ENCODE data around the gene UBE2D2.

The UBE2D2 gene

GRCh38 chr5:139562847-139563246, 1.7 kb downstream of the UBE2D2 start:
- TF ChIP-seq RAD21 (IDR thresholded peaks at IDR 0.05; ENCODE audit: low read depth), result no peak
- no peak for TF ChIP-seq NFIC (IDR thresholded peaks at IDR 0.05)
- TF ChIP-seq USF1 (IDR thresholded peaks at IDR 0.05), result no peak
- no peak for TF ChIP-seq MAX (IDR thresholded peaks at IDR 0.05)
- no peak for TF ChIP-seq ZBTB7A (IDR thresholded peaks at IDR 0.05; ENCODE audit: low read depth)
- TF ChIP-seq EGR1 (IDR thresholded peaks at IDR 0.05), result no peak
- no peak for TF ChIP-seq TAF1 (IDR thresholded peaks at IDR 0.05; ENCODE audit: low read depth)
- no peak for TF ChIP-seq FOXM1 (IDR thresholded peaks at IDR 0.05; ENCODE audit: borderline replicate concordance, low read depth)
- TF ChIP-seq CREB1 (IDR thresholded peaks at IDR 0.05; ENCODE audit: low read depth), result no peak
- no peak for TF ChIP-seq TCF12 (IDR thresholded peaks at IDR 0.05; ENCODE audit: low read depth)
- TF ChIP-seq TEAD4 (IDR thresholded peaks at IDR 0.05), result no peak
- TF ChIP-seq YY1 (IDR thresholded peaks at IDR 0.05; ENCODE audit: low read depth), result no peak
- no peak for TF ChIP-seq EP300 (IDR thresholded peaks at IDR 0.05; ENCODE audit: borderline replicate concordance)
- TF ChIP-seq CEBPB (IDR thresholded peaks at IDR 0.05), result no peak
- no peak for TF ChIP-seq REST (IDR thresholded peaks at IDR 0.05; ENCODE audit: low read depth)

GRCh38 chr5:139565411-139566305, 4.5 kb downstream of the UBE2D2 start:
- TF ChIP-seq EGR1 (IDR thresholded peaks at IDR 0.05), result no peak
- no peak for TF ChIP-seq YY1 (IDR thresholded peaks at IDR 0.05; ENCODE audit: low read depth)
- TF ChIP-seq CREB1 (IDR thresholded peaks at IDR 0.05; ENCODE audit: low read depth), result no peak
- TF ChIP-seq CEBPB (IDR thresholded peaks at IDR 0.05), result no peak
- no peak for TF ChIP-seq FOXM1 (IDR thresholded peaks at IDR 0.05; ENCODE audit: borderline replicate concordance, low read depth)
- TF ChIP-seq ZBTB7A (IDR thresholded peaks at IDR 0.05; ENCODE audit: low read depth), result no peak

GRCh38 chr5:139566611-139567010, 5.5 kb downstream of the UBE2D2 start:
- TF ChIP-seq TEAD4 (IDR thresholded peaks at IDR 0.05), result no peak
- no peak for TF ChIP-seq EP300 (IDR thresholded peaks at IDR 0.05; ENCODE audit: borderline replicate concordance)
- TF ChIP-seq ZBTB7A (IDR thresholded peaks at IDR 0.05; ENCODE audit: low read depth), result no peak
- TF ChIP-seq TCF12 (IDR thresholded peaks at IDR 0.05; ENCODE audit: low read depth), result no peak
- no peak for TF ChIP-seq EGR1 (IDR thresholded peaks at IDR 0.05)
- TF ChIP-seq RAD21 (IDR thresholded peaks at IDR 0.05; ENCODE audit: low read depth), result no peak
- no peak for TF ChIP-seq MAX (IDR thresholded peaks at IDR 0.05)
- TF ChIP-seq CEBPB (IDR thresholded peaks at IDR 0.05), result no peak
- no peak for TF ChIP-seq USF1 (IDR thresholded peaks at IDR 0.05)
- TF ChIP-seq YY1 (IDR thresholded peaks at IDR 0.05; ENCODE audit: low read depth), result no peak
- TF ChIP-seq TAF1 (IDR thresholded peaks at IDR 0.05; ENCODE audit: low read depth), result no peak
- TF ChIP-seq NFIC (IDR thresholded peaks at IDR 0.05), result no peak
- no peak for TF ChIP-seq CREB1 (IDR thresholded peaks at IDR 0.05; ENCODE audit: low read depth)
- TF ChIP-seq FOXM1 (IDR thresholded peaks at IDR 0.05; ENCODE audit: borderline replicate concordance, low read depth), result no peak
- TF ChIP-seq REST (IDR thresholded peaks at IDR 0.05; ENCODE audit: low read depth), result no peak

- TF ChIP-seq EP300 (IDR thresholded peaks at IDR 0.05; ENCODE audit: borderline replicate concordance), result no peak
Observed at GRCh38 chr5:139569270-139569955, 8.3 kb downstream of the UBE2D2 start.

GRCh38 chr5:139571543-139571942, 10.4 kb downstream of the UBE2D2 start:
- TF ChIP-seq NFIC (IDR thresholded peaks at IDR 0.05) (no peak), FOXM1 (IDR thresholded peaks at IDR 0.05; ENCODE audit: borderline replicate concordance, low read depth) (no peak), TCF12 (IDR thresholded peaks at IDR 0.05; ENCODE audit: low read depth) (no peak), REST (IDR thresholded peaks at IDR 0.05; ENCODE audit: low read depth) (no peak), TAF1 (IDR thresholded peaks at IDR 0.05; ENCODE audit: low read depth) (no peak)
